Activated CD8-positive, alpha-beta T cell treated with anti-CD3 and anti-CD28 coated beads for 36 hours (primary cell): Measurements from ENCODE around the gene SORCS3. TPM values are rescaled to one million over a fixed set of nuclear protein-coding genes. Genes with fewer than 3 reads are reported as not detected.

Source experiments
- ATAC-seq: fragments of 200-7000 bp; cut with Tn5 transposase; one replicate; pipeline ENCODE4 v1.10.0; 2021; ENCODE audit warnings: mild to moderate bottlenecking, moderate library complexity
- CTCF ChIA-PET: fragments of 350-600 bp; sonication (Branson Sonifier 250); formaldehyde crosslinking; loops from one replicate; lab custom pipeline; 2021; ENCODE audit warnings: antibody characterized with exemption; lab: Charles Lee
- POLR2A ChIA-PET: fragments of 350-600 bp; sonication (Branson Sonifier 250); formaldehyde crosslinking; loops from one replicate; lab custom pipeline; 2021; ENCODE audit warnings: antibody characterized with exemption; lab: Charles Lee
- DNase-seq: peaks from one replicate; pipeline ENCODE4 v3.0.0-alpha.2; 2020
- H3K27ac Mint-ChIP-seq: one replicate; pipeline ENCODE4 v1.8.0; 2021; ENCODE audit warnings: mild to moderate bottlenecking, mixed read lengths
- H3K27me3 Mint-ChIP-seq: one replicate; pipeline ENCODE4 v1.8.0; 2021; ENCODE audit warnings: mixed read lengths
- H3K36me3 Mint-ChIP-seq: one replicate; pipeline ENCODE4 v1.8.0; 2021; ENCODE audit warnings: low read depth, mixed read lengths
- H3K4me1 Mint-ChIP-seq: one replicate; pipeline ENCODE4 v1.8.0; 2021; ENCODE audit warnings: low read depth, mixed read lengths
- H3K4me3 Mint-ChIP-seq: one replicate; pipeline ENCODE4 v1.8.0; 2021; ENCODE audit warnings: mild to moderate bottlenecking, moderate library complexity, mixed read lengths
- H3K9me3 Mint-ChIP-seq: one replicate; pipeline ENCODE4 v1.8.0; 2021; ENCODE audit warnings: mixed read lengths
- CTCF ChIP-seq: fragments of 200-600 bp; IDR thresholded peaks from one replicate; pipeline ENCODE4 v1.8.0; 2022; ENCODE audit warnings: antibody characterized with exemption, mild to moderate bottlenecking
- intact Hi-C: fragments of 100-400 bp; cut with micrococcal nuclease; formaldehyde crosslinking; loops from one replicate; pipeline ENCODE4 v1.10.0; 2022
- total RNA-seq, 2 experiments: library from RNA; stranded (reverse); gene quantifications; one replicate each; pipeline ENCODE4 v1.2.3, GENCODE V29; 2021

Gene SORCS3
- total RNA-seq, 2 experiments from 2014 or later = not detected

GRCh38 chr10:104907521-104907920, 266.4 kb downstream of the SORCS3 start:
- ChIA-PET POLR2A (no interaction called here), CTCF (no interaction called here)
- DNase-seq = no peak
- no peak overlapping the region for H3K4me3 Mint-ChIP-seq
- H3K9me3 Mint-ChIP-seq = no peaks in the 10 kb centered on the region
- no peaks in the 10 kb centered on the region for H3K27me3 Mint-ChIP-seq
- no peak for ATAC-seq
- TF ChIP-seq CTCF = no peak
- intact Hi-C loops = no loop called here
- no peaks in the 10 kb centered on the region for H3K36me3 Mint-ChIP-seq
- H3K4me1 Mint-ChIP-seq = no peaks in the 10 kb centered on the region
- H3K27ac Mint-ChIP-seq = no peak overlapping the region

- no peak overlapping the region for H3K27ac Mint-ChIP-seq
- CTCF ChIA-PET = no interaction called here
- DNase-seq (no peak), ATAC-seq (no peak)
- H3K4me3 Mint-ChIP-seq = no peak overlapping the region
- H3K4me1 Mint-ChIP-seq = no peaks in the 10 kb centered on the region
- intact Hi-C loops = no loop called here
- H3K36me3 Mint-ChIP-seq = no peaks in the 10 kb centered on the region
- H3K9me3 Mint-ChIP-seq = no peaks in the 10 kb centered on the region
- TF ChIP-seq CTCF = no peak
- H3K27me3 Mint-ChIP-seq = no peaks in the 10 kb centered on the region
- POLR2A ChIA-PET = interaction anchor here (0.6 kb wide), 1 partner anchor 169 kb away, joined by 3 read pairs; no protein-coding TSS in a partner anchor
Observed at GRCh38 chr10:104908581-104908980, 267.5 kb downstream of the SORCS3 start.

GRCh38 chr10:104910712-104911111, 269.6 kb downstream of the SORCS3 start:
- H3K9me3 Mint-ChIP-seq = no peaks in the 10 kb centered on the region
- DNase-seq (no peak), ATAC-seq (no peak)
- intact Hi-C loops = no loop called here
- TF ChIP-seq CTCF = no peak
- ChIA-PET CTCF (no interaction called here), POLR2A (no interaction called here)
- H3K4me3 Mint-ChIP-seq = no peak overlapping the region
- H3K4me1 Mint-ChIP-seq = no peaks in the 10 kb centered on the region
- no peaks in the 10 kb centered on the region for H3K36me3 Mint-ChIP-seq
- no peaks in the 10 kb centered on the region for H3K27me3 Mint-ChIP-seq
- no peak overlapping the region for H3K27ac Mint-ChIP-seq

GRCh38 chr10:104913390-104913789, 272.3 kb downstream of the SORCS3 start:
- DNase-seq (no peak), ATAC-seq (no peak)
- H3K27ac Mint-ChIP-seq = no peak overlapping the region
- no peaks in the 10 kb centered on the region for H3K9me3 Mint-ChIP-seq
- no peak overlapping the region for H3K4me3 Mint-ChIP-seq
- H3K4me1 Mint-ChIP-seq = no peaks in the 10 kb centered on the region
- no peaks in the 10 kb centered on the region for H3K36me3 Mint-ChIP-seq
- no peaks in the 10 kb centered on the region for H3K27me3 Mint-ChIP-seq
- TF ChIP-seq CTCF = no peak
- intact Hi-C loops = no loop called here
- ChIA-PET POLR2A (no interaction called here), CTCF (no interaction called here)

- ATAC-seq (no peak), DNase-seq (no peak)
- intact Hi-C loops = no loop called here
- no peaks in the 10 kb centered on the region for H3K9me3 Mint-ChIP-seq
- ChIA-PET CTCF (no interaction called here), POLR2A (no interaction called here)
- no peak for TF ChIP-seq CTCF
- H3K4me1 Mint-ChIP-seq = no peaks in the 10 kb centered on the region
- no peaks in the 10 kb centered on the region for H3K27me3 Mint-ChIP-seq
- H3K4me3 Mint-ChIP-seq = no peak overlapping the region
- no peak overlapping the region for H3K27ac Mint-ChIP-seq
- no peaks in the 10 kb centered on the region for H3K36me3 Mint-ChIP-seq
Observed at GRCh38 chr10:104920476-104920875, 279.4 kb downstream of the SORCS3 start.
